Fibroblast of lung (primary cell): ENCODE measurements around the gene RALGAPB. TPM values are rescaled to one million over a fixed set of nuclear protein-coding genes. Genes with fewer than 3 reads are reported as not detected.

Experiments
- DNase-seq, 2 donors: peaks; one replicate each; pipeline versions ENCODE4 v3.0.0 to v3.0.0-alpha.2; 2010; ENCODE audit warnings: low read depth in 2 of 2
- H2AFZ ChIP-seq: 2 replicates; pipeline ENCODE4 v1.5.1; 2012; ENCODE audit warnings: low read length, control low read depth, inconsistent platforms
- H3K27ac ChIP-seq: 2 replicates; pipeline ENCODE4 v1.5.1; 2011; ENCODE audit warnings: low read length, control low read depth; ENCODE audit not compliant: insufficient read depth
- H3K27me3 ChIP-seq: 2 replicates; pipeline ENCODE4 v1.5.1; 2011; ENCODE audit warnings: mild to moderate bottlenecking, low read length; ENCODE audit not compliant: control insufficient read depth, insufficient read depth
- H3K36me3 ChIP-seq: 2 replicates; pipeline ENCODE4 v1.5.1; 2011; ENCODE audit warnings: low read length; ENCODE audit not compliant: control insufficient read depth, insufficient read depth
- H3K4me1 ChIP-seq: 2 replicates; pipeline ENCODE4 v1.5.1; 2011; ENCODE audit warnings: low read length; ENCODE audit not compliant: control insufficient read depth, insufficient read depth; ENCODE audit errors: extremely low read depth
- H3K4me2 ChIP-seq: 2 replicates; pipeline ENCODE4 v1.5.1; 2011; ENCODE audit warnings: low read length, control low read depth; ENCODE audit not compliant: insufficient read depth; ENCODE audit errors: extremely low read depth
- H3K4me3 ChIP-seq, 4 experiments: fragments of 200-600 bp in 1 of 4; sonication (generic) in 1 of 4; replicated peaks in 1 of 4; 2 replicates each; pipeline ENCODE4 v1.5.1; 2011 to 2016; ENCODE audit warnings: low read length in 4 of 4, low read depth in 3 of 4, mild to moderate bottlenecking in 3 of 4, control low read depth in 2 of 4, inconsistent platforms in 1 of 4, mixed read lengths in 1 of 4; ENCODE audit not compliant: insufficient read depth in 1 of 4; ENCODE audit errors: control extremely low read depth in 1 of 4
- H3K79me2 ChIP-seq: 2 replicates; pipeline ENCODE4 v1.5.1; 2012; ENCODE audit warnings: mild to moderate bottlenecking, low read length, inconsistent platforms; ENCODE audit not compliant: control insufficient read depth, insufficient read depth
- H3K9ac ChIP-seq: 2 replicates; pipeline ENCODE4 v1.5.1; 2011; ENCODE audit warnings: mild to moderate bottlenecking, low read length, control low read depth; ENCODE audit not compliant: insufficient read depth
- H3K9me3 ChIP-seq: 2 replicates; pipeline ENCODE4 v1.5.1; 2012; ENCODE audit warnings: low read depth, low read length; ENCODE audit not compliant: control insufficient read depth, insufficient read depth
- H4K20me1 ChIP-seq: 2 replicates; pipeline ENCODE4 v1.5.1; 2011; ENCODE audit warnings: low read length; ENCODE audit not compliant: control insufficient read depth, insufficient read depth; ENCODE audit errors: extremely low read depth
- EZH2 ChIP-seq: IDR thresholded peaks from 2 replicates; pipeline ENCODE4 v1.5.1; 2012; ENCODE audit warnings: low read length, control low read depth, mild to moderate bottlenecking; ENCODE audit errors: missing control alignments
- polyA plus RNA-seq, 2 donors: library from polyadenylated mRNA; depleted of rRNA in 1 of 2; stranded (reverse) in 1 of 2; unstranded in 1 of 2; fragments of >200 nt; gene quantifications; 2 replicates each; pipeline ENCODE4 v1.2.1, GENCODE V29; 2011 to 2012; ENCODE audit warnings: missing spikeins in 1 of 2
- total RNA-seq: library from RNA; depleted of rRNA; stranded (reverse); fragments of >200 nt; gene quantifications from 2 replicates; pipeline ENCODE4 v1.2.1, GENCODE V29; 2014
- TF ChIP-seq, protein P1 (sequence below), 2 donors: IDR thresholded peaks in 1 of 2; conservative IDR thresholded peaks in 1 of 2; 1 replicate in 1 of 2; 2 replicates in 1 of 2; pipeline ENCODE4 v1.5.1; 2011 to 2012; ENCODE audit warnings: low read length in 2 of 2, control low read depth in 1 of 2, inconsistent platforms in 1 of 2, low read depth in 1 of 2, mild to moderate bottlenecking in 1 of 2

Gene RALGAPB
- total and polyA plus RNA-seq, 2 donors (not counting 1 experiment from before 2014, with no cell fraction given), result 19.5 to 31.4 TPM

DNA sequence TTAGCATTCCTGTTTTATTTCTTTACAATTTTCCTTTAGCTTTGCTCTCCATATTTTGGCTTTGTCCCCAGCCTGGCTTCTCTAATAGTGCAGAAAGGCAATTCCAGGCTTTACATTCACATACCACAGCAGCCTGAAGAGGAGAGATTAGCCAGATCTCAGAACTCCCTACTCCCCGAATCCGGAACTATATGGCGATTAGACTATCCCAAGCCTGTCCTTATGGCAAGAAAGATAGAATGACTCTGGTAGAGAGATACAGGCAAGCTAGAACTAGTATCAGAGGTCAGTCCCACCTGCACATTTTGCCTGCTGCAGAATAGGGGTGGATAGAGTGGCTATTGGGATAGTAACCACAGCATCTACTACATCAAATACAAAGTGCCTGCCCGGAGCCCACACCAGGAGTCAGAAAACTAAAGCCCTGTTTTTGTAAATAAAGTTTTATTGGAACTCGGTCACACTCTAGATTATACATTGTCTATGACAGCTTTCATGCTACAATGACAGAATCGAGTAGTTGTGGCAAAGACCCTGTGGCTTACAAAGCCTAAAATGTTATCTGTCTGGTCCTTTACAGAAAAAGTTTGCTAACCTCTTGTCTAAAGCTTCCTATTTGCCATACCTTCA lies 91.3 kb downstream of the RALGAPB start:
- Histone ChIP-seq H3K4me3 (no peak overlapping the region), H2AFZ (no peak overlapping the region), H3K36me3 (no peaks in the 10 kb centered on the region), H3K9me3 (no peaks in the 10 kb centered on the region), H3K4me2 (no peak overlapping the region), H4K20me1 (no peaks in the 10 kb centered on the region), H3K4me1 (no peaks in the 10 kb centered on the region), H3K79me2 (no peaks in the 10 kb centered on the region), H3K9ac (no peak overlapping the region), H3K27ac (no peak overlapping the region), H3K27me3 (no peaks in the 10 kb centered on the region)
- no peak for TF ChIP-seq EZH2
- TF ChIP-seq, protein P1, sequence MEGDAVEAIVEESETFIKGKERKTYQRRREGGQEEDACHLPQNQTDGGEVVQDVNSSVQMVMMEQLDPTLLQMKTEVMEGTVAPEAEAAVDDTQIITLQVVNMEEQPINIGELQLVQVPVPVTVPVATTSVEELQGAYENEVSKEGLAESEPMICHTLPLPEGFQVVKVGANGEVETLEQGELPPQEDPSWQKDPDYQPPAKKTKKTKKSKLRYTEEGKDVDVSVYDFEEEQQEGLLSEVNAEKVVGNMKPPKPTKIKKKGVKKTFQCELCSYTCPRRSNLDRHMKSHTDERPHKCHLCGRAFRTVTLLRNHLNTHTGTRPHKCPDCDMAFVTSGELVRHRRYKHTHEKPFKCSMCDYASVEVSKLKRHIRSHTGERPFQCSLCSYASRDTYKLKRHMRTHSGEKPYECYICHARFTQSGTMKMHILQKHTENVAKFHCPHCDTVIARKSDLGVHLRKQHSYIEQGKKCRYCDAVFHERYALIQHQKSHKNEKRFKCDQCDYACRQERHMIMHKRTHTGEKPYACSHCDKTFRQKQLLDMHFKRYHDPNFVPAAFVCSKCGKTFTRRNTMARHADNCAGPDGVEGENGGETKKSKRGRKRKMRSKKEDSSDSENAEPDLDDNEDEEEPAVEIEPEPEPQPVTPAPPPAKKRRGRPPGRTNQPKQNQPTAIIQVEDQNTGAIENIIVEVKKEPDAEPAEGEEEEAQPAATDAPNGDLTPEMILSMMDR (conservative IDR thresholded peaks at IDR 0.05 in 1 of 2, IDR thresholded peaks at IDR 0.05 in 1 of 2; ENCODE audit: low read depth in 1 of 2, low read length in 2 of 2), result no peak
- no peak for DNase-seq

DNA sequence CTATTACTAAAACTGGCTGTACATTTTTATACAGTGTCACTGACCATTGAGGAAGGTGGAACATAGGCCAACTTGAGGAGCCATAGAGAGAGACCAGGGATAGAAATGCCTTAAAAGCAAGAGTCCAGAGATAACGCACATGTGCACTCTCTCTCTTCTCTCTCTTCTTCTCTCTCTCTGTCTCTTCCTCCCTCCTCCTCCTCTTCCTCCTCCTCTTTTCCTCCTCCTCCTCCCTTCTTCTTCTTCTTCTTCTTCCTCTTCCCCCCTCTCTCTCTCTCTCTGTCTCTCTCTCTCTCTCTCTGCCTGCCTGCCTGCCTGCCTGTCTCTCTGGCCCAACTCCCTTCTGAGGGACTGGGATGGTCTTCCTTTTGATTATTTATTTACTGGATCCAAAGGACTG lies 92.0 kb downstream of the RALGAPB start:
- no peak for TF ChIP-seq EZH2
- TF ChIP-seq, protein P1 (conservative IDR thresholded peaks at IDR 0.05 in 1 of 2, IDR thresholded peaks at IDR 0.05 in 1 of 2; ENCODE audit: low read depth in 1 of 2, low read length in 2 of 2), result no peak
- H3K4me2 ChIP-seq, result no peak overlapping the region
- H3K4me3 ChIP-seq, result no peak overlapping the region
- DNase-seq, result no peak
- H3K27me3 ChIP-seq, result no peaks in the 10 kb centered on the region
- H3K4me1 ChIP-seq, result no peaks in the 10 kb centered on the region
- H3K27ac ChIP-seq, result no peak overlapping the region
- no peaks in the 10 kb centered on the region for H3K79me2 ChIP-seq
- H3K36me3 ChIP-seq, result no peaks in the 10 kb centered on the region
- H3K9me3 ChIP-seq, result no peaks in the 10 kb centered on the region
- no peak overlapping the region for H3K9ac ChIP-seq
- H4K20me1 ChIP-seq, result no peaks in the 10 kb centered on the region
- no peak overlapping the region for H2AFZ ChIP-seq

DNA sequence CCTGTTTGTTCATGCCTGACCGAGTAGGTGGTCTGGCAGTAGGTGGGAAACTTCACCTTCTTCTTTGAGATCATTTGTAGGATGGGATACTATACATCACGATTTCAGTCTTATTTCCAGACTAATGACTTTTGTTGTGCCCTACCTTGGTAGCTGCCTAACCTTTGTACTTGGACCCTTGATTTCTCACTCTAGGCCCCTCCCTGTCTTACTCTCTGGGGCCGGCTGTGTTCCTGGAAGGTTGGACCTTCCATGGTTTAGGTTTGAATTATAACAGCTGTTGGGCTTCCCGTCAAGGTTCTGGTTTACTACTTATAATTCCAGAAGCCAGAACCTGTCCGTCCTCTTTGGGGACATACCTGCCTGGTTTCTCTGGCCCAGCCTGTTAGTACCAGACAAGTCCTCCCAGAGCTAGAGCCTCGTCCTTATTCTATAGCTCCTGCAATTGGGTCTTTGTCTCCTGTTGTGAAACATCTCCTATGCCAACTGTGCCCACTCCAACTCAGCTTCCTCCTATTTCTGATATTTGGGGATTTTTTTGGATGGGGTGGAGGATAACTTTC lies 93.5 kb downstream of the RALGAPB start:
- Histone ChIP-seq H3K27me3 (no peaks in the 10 kb centered on the region), H3K9ac (no peak overlapping the region), H3K4me1 (no peaks in the 10 kb centered on the region), H3K27ac (no peak overlapping the region), H3K4me2 (no peak overlapping the region), H2AFZ (no peak overlapping the region), H3K36me3 (no peaks in the 10 kb centered on the region), H3K4me3 (no peak overlapping the region), H3K79me2 (no peaks in the 10 kb centered on the region), H3K9me3 (no peaks in the 10 kb centered on the region), H4K20me1 (no peaks in the 10 kb centered on the region)
- no peak for TF ChIP-seq EZH2
- TF ChIP-seq, protein P1 (conservative IDR thresholded peaks at IDR 0.05 in 1 of 2, IDR thresholded peaks at IDR 0.05 in 1 of 2; ENCODE audit: low read depth in 1 of 2, low read length in 2 of 2), result no peak
- no peak for DNase-seq
